Activated CD4-positive, alpha-beta T cell treated with anti-CD3 and anti-CD28 coated beads, Interleukin-2, amount 50 U/mL, for 24 hours (primary cell): ENCODE measurements around the gene KIF1A.

Experiments
- DNase-seq, 2 donors: peaks; one replicate each; pipeline ENCODE4 v3.0.0-alpha.2; 2020; ENCODE audit warnings: low read depth in 1 of 2, low spot score in 1 of 2

KIF1A gene

GRCh38 chr2:240821429-240821778 lies 1.4 kb upstream of the KIF1A start:
- no peak for DNase-seq

GRCh38 chr2:240820607-240821428 lies 799 bp upstream of the KIF1A start:
- DNase-seq = no peak

GRCh38 chr2:240819126-240819857 lies 727 bp downstream of the KIF1A start:
- DNase-seq = no peak

GRCh38 chr2:240818293-240819125 lies 1.5 kb downstream of the KIF1A start:
- DNase-seq = no peak

- no peak for DNase-seq
These were observed 2.3 kb downstream of the KIF1A start for GRCh38 chr2:240817496-240818292.

GRCh38 chr2:240816584-240817495 lies 3.2 kb downstream of the KIF1A start:
- DNase-seq = no peak

- no peak for DNase-seq
These were observed 4.0 kb downstream of the KIF1A start for GRCh38 chr2:240815761-240816583.

- no peak for DNase-seq
These were observed 4.9 kb downstream of the KIF1A start for GRCh38 chr2:240814946-240815760.

- no peak for DNase-seq
These were observed 5.7 kb downstream of the KIF1A start for GRCh38 chr2:240814280-240814679.

- no peak for DNase-seq
These were observed 6.6 kb downstream of the KIF1A start for GRCh38 chr2:240813231-240813921.

GRCh38 chr2:240812721-240813120 lies 7.3 kb downstream of the KIF1A start:
- no peak for DNase-seq

GRCh38 chr2:240812301-240812680 lies 7.7 kb downstream of the KIF1A start:
- no peak for DNase-seq

- no peak for DNase-seq
These were observed 8.4 kb downstream of the KIF1A start for GRCh38 chr2:240811346-240812300.

- DNase-seq = no peak
These were observed 9.4 kb downstream of the KIF1A start for GRCh38 chr2:240810621-240811020.

- DNase-seq = no peak
These were observed 9.8 kb downstream of the KIF1A start for GRCh38 chr2:240810199-240810598.

GRCh38 chr2:240809276-240809675 lies 10.7 kb downstream of the KIF1A start:
- no peak for DNase-seq
